A549 (cell line): ENCODE results near the gene IP6K1. TPM values are rescaled to one million over a fixed set of nuclear protein-coding genes. Genes with fewer than 3 reads are reported as not detected.

Source experiments
- ATAC-seq, 2 experiments: fragments of 200-7000 bp in 1 of 2; fragments of >200 bp in 1 of 2; cut with Nextera tagmentation in 1 of 2; cut with Tn5 transposase in 1 of 2; 3 replicates each; pipeline versions ENCODE4 v1.8.0 to v1.9.1; 2018 to 2020; ENCODE audit warnings: mild to moderate bottlenecking in 1 of 2, moderate library complexity in 1 of 2
- CTCF ChIA-PET: fragments of 300-600 bp; sonication (Branson Sonifier 250); formaldehyde crosslinking; extraction: SDS; loops from one replicate; lab custom pipeline; 2021; ENCODE audit warnings: antibody characterized with exemption, inconsistent platforms; lab: Yijun Ruan, JAX
- POLR2A ChIA-PET: fragments of 350-600 bp; formaldehyde crosslinking; extraction: SDS; loops from one replicate; lab custom pipeline; 2021; ENCODE audit warnings: antibody characterized with exemption, inconsistent platforms; lab: Yijun Ruan, JAX
- DNase-seq, 2 experiments: peaks; one replicate each; pipeline versions ENCODE4 v3.0.0 to v3.0.0-alpha.2; 2011 to 2016; ENCODE audit warnings: low read depth in 1 of 2, low spot score in 1 of 2
- FAIRE-seq: peaks from 2 replicates; lab custom pipeline; 2011; peaks lifted over from hg19 to GRCh38; lab: Jason Lieb, UNC
- H3K27ac ChIP-seq, 2 experiments: fragments of >200 bp; sonication (Bioruptor Twin); formaldehyde crosslinking; 3 replicates each; pipeline ENCODE4 v1.5.1; 2016 to 2017
- H3K4me1 ChIP-seq: fragments of >200 bp; sonication (Bioruptor Twin); formaldehyde crosslinking; 3 replicates; pipeline ENCODE4 v1.6.1; 2016
- H3K4me2 ChIP-seq: fragments of >200 bp; sonication (Bioruptor Twin); formaldehyde crosslinking; 3 replicates; pipeline ENCODE4 v1.6.1; 2016
- H3K4me3 ChIP-seq: fragments of >200 bp; sonication (Bioruptor Twin); formaldehyde crosslinking; 3 replicates; pipeline ENCODE4 v1.5.1; 2016
- H3K9me3 ChIP-seq: fragments of >200 bp; sonication (Bioruptor Twin); formaldehyde crosslinking; 3 replicates; pipeline ENCODE4 v1.6.1; 2016
- BHLHE40 ChIP-seq: IDR thresholded peaks from 2 replicates; pipeline ENCODE4 v1.6.1; 2012; ENCODE audit warnings: low read depth, low read length, inconsistent platforms
- CBX2 ChIP-seq: fragments of 200-600 bp; sonication (generic); IDR thresholded peaks from 2 replicates; pipeline ENCODE4 v1.6.1; 2016; ENCODE audit warnings: low read depth, mild to moderate bottlenecking, borderline replicate concordance
- HDAC2 ChIP-seq: fragments of 200-600 bp; sonication (generic); IDR thresholded peaks from 2 replicates; pipeline ENCODE4 v1.6.1; 2016
- HMGXB4 ChIP-seq: fragments of 250-450 bp; sonication (Bioruptor Pico); IDR thresholded peaks from 2 replicates; pipeline ENCODE4 v1.5.0; 2021; ENCODE audit warnings: mild to moderate bottlenecking, moderate library complexity, borderline replicate concordance
- HOXB5 ChIP-seq: fragments of 250-450 bp; sonication (Bioruptor Pico); IDR thresholded peaks from 2 replicates; pipeline ENCODE4 v1.5.0; 2020; ENCODE audit warnings: mild to moderate bottlenecking, moderate library complexity
- KDM5A ChIP-seq: fragments of 200-600 bp; sonication (generic); IDR thresholded peaks from 2 replicates; pipeline ENCODE4 v1.6.1; 2016; ENCODE audit warnings: antibody characterized with exemption, mild to moderate bottlenecking
- MAX ChIP-seq: IDR thresholded peaks from 2 replicates; pipeline ENCODE4 v1.6.1; 2012
- NPAS2 ChIP-seq: fragments of 250-450 bp; sonication (Bioruptor Pico); IDR thresholded peaks from 2 replicates; pipeline ENCODE4 v1.8.0; 2022; ENCODE audit warnings: mild to moderate bottlenecking, moderate library complexity, borderline replicate concordance
- NR3C1 ChIP-seq: fragments of >200 bp; sonication (Bioruptor Twin); formaldehyde crosslinking; IDR thresholded peaks from 3 replicates; pipeline ENCODE4 v1.6.1; 2017
- PBX3 ChIP-seq: IDR thresholded peaks from 2 replicates; pipeline ENCODE4 v1.6.1; 2012
- RAD21 ChIP-seq, 2 experiments: fragments of >200 bp in 1 of 2; sonication (Bioruptor Twin) in 1 of 2; formaldehyde crosslinking in 1 of 2; IDR thresholded peaks in 1 of 2; conservative IDR thresholded peaks in 1 of 2; 2 replicates in 1 of 2; 3 replicates in 1 of 2; pipeline ENCODE4 v1.6.1; 2012 to 2018; ENCODE audit warnings: inconsistent platforms in 1 of 2
- REST ChIP-seq: fragments of 200-600 bp; sonication (generic); IDR thresholded peaks from 2 replicates; pipeline ENCODE4 v1.6.1; 2016; ENCODE audit warnings: antibody characterized with exemption, mild to moderate bottlenecking, moderate library complexity
- USF2 ChIP-seq: fragments of 450-650 bp; IDR thresholded peaks from 2 replicates; pipeline ENCODE4 v1.6.1; 2014; ENCODE audit warnings: antibody characterized with exemption
- ZFP36 ChIP-seq: fragments of 450-650 bp; IDR thresholded peaks from 2 replicates; pipeline ENCODE4 v1.6.1; 2014; ENCODE audit warnings: borderline replicate concordance; ENCODE audit not compliant: partially characterized antibody
- ZSCAN20 ChIP-seq: fragments of 250-450 bp; sonication (Bioruptor Pico); IDR thresholded peaks from 2 replicates; pipeline ENCODE4 v1.8.0; 2022; ENCODE audit warnings: mild to moderate bottlenecking, moderate library complexity
- WGBS: methylation state at CpG from one replicate; pipeline ENCODE4 v1.1.6; 2017; ENCODE audit errors: missing lambda C conversion rate; 5-methylcytosine and 5-hydroxymethylcytosine counted together
- polyA plus RNA-seq, 4 experiments: library from polyadenylated mRNA; depleted of rRNA in 3 of 4; stranded (reverse); fragments of >200 nt; fragmentation: RNase III in 1 of 4; extraction: RNeasy Plus Mini Kit Qiagen cat#74134 plus additional on column Dnase treatment in 1 of 4; gene quantifications; 2 replicates in 3 of 4; 3 replicates in 1 of 4; pipeline ENCODE4 v1.2.3, GENCODE V29; 2011 to 2017

Gene IP6K1
- polyA plus RNA-seq, 2 of the 4 experiments (the other 2 are of a cell fraction) = 16.2 to 22.2 TPM

- WGBS = 95% methylated on average over 7 of the region's 14 CpGs
- DNase-seq (no peak), ATAC-seq (no peak), FAIRE-seq (no peak)
- ChIA-PET CTCF (interaction anchor here (3.7 kb wide), 1 partner anchor 15 kb away, joined by 24 read pairs; no protein-coding TSS in a partner anchor), POLR2A (no interaction called here)
- H3K4me3 ChIP-seq = no peak overlapping the region
- no peaks in the 10 kb centered on the region for H3K9me3 ChIP-seq
- H3K27ac ChIP-seq = no peak overlapping the region
- 0 out of 3 replicates have a peak, but pooled peaks cover 1% of the 10 kb centered on the region for H3K4me1 ChIP-seq
- H3K4me2 ChIP-seq = no peak overlapping the region
- TF ChIP-seq REST = no peak
- no peak for TF ChIP-seq NPAS2 (CRISPR knock-in tag)
- no peak for TF ChIP-seq KDM5A
- TF ChIP-seq HDAC2 = no peak
- TF ChIP-seq MAX = no peak
- TF ChIP-seq, all 56 proteins: peak for 0
Observed at GRCh38 chr3:49717211-49717958, 69.0 kb downstream of the IP6K1 start.

GRCh38 chr3:49716691-49717210 is 69.6 kb downstream of the IP6K1 start:
- ChIA-PET POLR2A (no interaction called here), CTCF (interaction anchor here (3.7 kb wide), 1 partner anchor 14 kb away, joined by 24 read pairs; no protein-coding TSS in a partner anchor)
- Histone ChIP-seq H3K4me3 (no peak overlapping the region), H3K9me3 (no peaks in the 10 kb centered on the region), H3K27ac (no peak overlapping the region), H3K4me1 (no peaks in the 10 kb centered on the region), H3K4me2 (no peak overlapping the region)
- FAIRE-seq (no peak), DNase-seq (no peak)
- TF ChIP-seq BHLHE40 (no peak), PBX3 (no peak), ZFP36 (no peak), HMGXB4 (CRISPR knock-in tag) (no peak), RAD21 (conservative IDR thresholded peaks at IDR 0.05 in 1 of 2, IDR thresholded peaks at IDR 0.05 in 1 of 2) (no peak), NR3C1 (no peak)
- TF ChIP-seq, all 56 proteins: peak for 0
- no peak for ATAC-seq
- 100% methylated on average over 5 of the region's 16 CpGs for WGBS

GRCh38 chr3:49716169-49716568 is 70.2 kb downstream of the IP6K1 start:
- ChIA-PET CTCF (interaction anchor here (3.7 kb wide), 1 partner anchor 14 kb away, joined by 24 read pairs; no protein-coding TSS in a partner anchor), POLR2A (no interaction called here)
- ATAC-seq = no peak
- H3K4me2 ChIP-seq = no peak overlapping the region
- H3K27ac ChIP-seq = no peak overlapping the region
- no CpG with 5 or more reads among the region's 7 CpGs for WGBS
- TF ChIP-seq CBX2 (no peak), ZSCAN20 (no peak), USF2 (no peak), HOXB5 (no peak)
- TF ChIP-seq, all 56 proteins: peak for 0
- no peak overlapping the region for H3K4me3 ChIP-seq
- H3K9me3 ChIP-seq = no peaks in the 10 kb centered on the region
- DNase-seq (no peak), FAIRE-seq (no peak)
- no peaks in the 10 kb centered on the region for H3K4me1 ChIP-seq
